Effector memory CD4-positive, alpha-beta T cell (primary cell): ENCODE data around the gene DOHH.

Source experiments
- DNase-seq, 3 donors: peaks; one replicate each; pipeline ENCODE4 v3.0.0-alpha.2; 2020
- H3K27ac ChIP-seq: 2 replicates; pipeline ENCODE4 v1.7.0; 2013; ENCODE audit warnings: mild to moderate bottlenecking, low read length, moderate library complexity; ENCODE audit not compliant: insufficient read depth, poor library complexity, severe bottlenecking
- H3K27me3 ChIP-seq: replicated peaks from 2 replicates; pipeline ENCODE4 v1.7.0; 2013; ENCODE audit warnings: mild to moderate bottlenecking, low read length; ENCODE audit not compliant: insufficient read depth, control insufficient read depth, poor library complexity, severe bottlenecking
- H3K36me3 ChIP-seq: 2 replicates; pipeline ENCODE4 v1.7.0; 2013; ENCODE audit warnings: mild to moderate bottlenecking, low read length, moderate library complexity; ENCODE audit not compliant: control insufficient read depth, insufficient read depth
- H3K4me1 ChIP-seq: 2 replicates; pipeline ENCODE4 v1.7.0; 2013; ENCODE audit warnings: low read length, mild to moderate bottlenecking; ENCODE audit not compliant: control insufficient read depth, insufficient read depth, poor library complexity, severe bottlenecking
- H3K4me3 ChIP-seq: 2 replicates; pipeline ENCODE4 v1.7.0; 2013; ENCODE audit warnings: low read length, low read depth, mild to moderate bottlenecking; ENCODE audit not compliant: insufficient read depth, poor library complexity, severe bottlenecking
- H3K9me3 ChIP-seq: 2 replicates; pipeline ENCODE4 v1.7.0; 2013; ENCODE audit warnings: mild to moderate bottlenecking, low read length, moderate library complexity; ENCODE audit not compliant: control insufficient read depth

The DOHH gene

DNA sequence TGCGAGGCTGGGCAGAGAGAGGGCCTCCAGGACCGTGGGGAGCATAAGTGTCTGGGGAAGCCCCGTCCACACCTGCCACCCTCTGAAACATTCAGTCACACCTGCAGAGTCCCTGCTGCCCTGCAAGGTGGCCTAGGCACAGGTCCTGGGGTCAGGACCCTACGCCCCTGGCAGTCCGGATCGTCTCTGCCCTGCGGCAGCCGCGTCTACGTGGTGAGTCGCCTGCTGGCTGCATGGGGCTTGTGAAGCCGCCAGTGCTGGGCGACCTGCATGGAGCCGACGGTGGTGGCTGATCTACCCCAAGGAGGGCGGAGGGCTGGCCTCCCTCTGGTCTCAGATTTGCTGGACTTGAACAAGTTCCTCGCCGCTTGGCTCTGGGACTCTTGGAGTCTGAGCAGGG, 18.7 kb upstream of the DOHH start:
- H3K36me3 ChIP-seq = peaks cover 23% of the 10 kb centered on the region
- no peaks in the 10 kb centered on the region for H3K27me3 ChIP-seq
- H3K4me3 ChIP-seq = no peak overlapping the region
- H3K27ac ChIP-seq = no peak overlapping the region
- H3K4me1 ChIP-seq = peaks cover 10% of the 10 kb centered on the region
- DNase-seq = no peak
- H3K9me3 ChIP-seq = no peaks in the 10 kb centered on the region

DNA sequence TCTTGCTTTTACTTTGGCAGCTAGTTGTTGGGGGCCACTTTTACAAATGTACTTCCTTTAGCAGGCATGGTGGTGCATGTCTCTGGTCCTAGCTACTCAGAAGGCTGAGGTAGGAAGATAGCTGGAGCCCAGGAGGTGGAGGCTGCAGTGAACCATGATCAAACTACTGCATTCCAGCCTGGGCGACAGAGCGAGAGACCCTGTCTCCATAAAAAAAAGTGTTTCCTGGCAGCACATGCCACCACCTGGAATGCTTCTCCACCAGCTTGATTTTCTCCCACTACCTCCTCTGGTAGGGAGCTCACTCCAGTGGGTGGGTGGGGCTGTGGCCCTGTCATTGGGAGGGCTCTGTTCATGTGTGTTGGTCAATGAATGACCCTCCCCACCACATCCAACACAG, 18.2 kb upstream of the DOHH start:
- Histone ChIP-seq H3K4me1 (peaks cover 10% of the 10 kb centered on the region), H3K36me3 (peaks cover 22% of the 10 kb centered on the region), H3K4me3 (no peak overlapping the region), H3K27me3 (no peaks in the 10 kb centered on the region), H3K27ac (no peak overlapping the region), H3K9me3 (no peaks in the 10 kb centered on the region)
- DNase-seq = no peak

DNA sequence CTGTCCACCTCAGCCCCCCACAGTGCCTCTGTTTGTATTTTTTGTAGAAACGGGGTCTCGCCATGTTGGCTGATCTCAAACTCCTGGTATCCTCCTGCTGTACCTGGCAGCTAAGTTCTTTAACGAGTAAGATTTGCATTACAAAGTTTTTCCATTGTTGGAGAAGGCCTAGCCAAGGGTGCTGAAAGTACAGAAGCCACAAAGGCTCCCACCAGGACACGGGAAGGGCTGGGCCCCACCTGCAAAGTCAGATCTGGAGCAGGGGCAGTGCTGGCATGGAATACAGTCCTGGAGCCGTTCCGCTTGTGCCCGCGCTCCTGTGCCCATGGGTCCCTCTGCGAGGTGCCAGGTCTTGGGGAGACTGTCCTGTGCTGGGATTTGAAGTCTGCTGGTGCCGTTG, 17.8 kb upstream of the DOHH start:
- Histone ChIP-seq H3K36me3 (peaks cover 18% of the 10 kb centered on the region), H3K9me3 (no peaks in the 10 kb centered on the region), H3K4me3 (no peak overlapping the region), H3K27me3 (no peaks in the 10 kb centered on the region), H3K4me1 (peaks cover 10% of the 10 kb centered on the region), H3K27ac (no peak overlapping the region)
- no peak for DNase-seq

DNA sequence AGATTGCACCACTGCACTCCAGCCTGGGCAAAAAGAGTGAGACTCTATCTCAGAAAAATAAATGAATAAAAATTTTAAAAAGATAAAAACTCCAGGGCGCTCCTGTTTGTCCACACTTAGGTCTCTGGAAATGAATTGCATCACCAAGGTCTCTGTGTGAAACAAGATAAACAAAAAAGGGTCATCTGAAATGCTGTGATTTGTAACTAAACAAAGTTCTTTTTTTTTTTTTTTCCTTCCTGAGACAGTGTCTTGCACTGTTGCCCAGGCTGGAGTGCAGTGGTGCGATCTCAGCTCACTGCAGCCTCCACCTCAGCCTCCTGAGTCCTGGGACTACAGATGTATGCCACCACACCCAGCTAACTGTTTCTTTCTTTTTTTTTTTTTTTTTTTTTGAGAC, 17.2 kb upstream of the DOHH start:
- no peaks in the 10 kb centered on the region for H3K9me3 ChIP-seq
- no peak overlapping the region for H3K4me3 ChIP-seq
- H3K27me3 ChIP-seq = no peaks in the 10 kb centered on the region
- H3K36me3 ChIP-seq = peaks cover 11% of the 10 kb centered on the region
- peaks cover 10% of the 10 kb centered on the region for H3K4me1 ChIP-seq
- no peak overlapping the region for H3K27ac ChIP-seq
- no peak for DNase-seq

DNA sequence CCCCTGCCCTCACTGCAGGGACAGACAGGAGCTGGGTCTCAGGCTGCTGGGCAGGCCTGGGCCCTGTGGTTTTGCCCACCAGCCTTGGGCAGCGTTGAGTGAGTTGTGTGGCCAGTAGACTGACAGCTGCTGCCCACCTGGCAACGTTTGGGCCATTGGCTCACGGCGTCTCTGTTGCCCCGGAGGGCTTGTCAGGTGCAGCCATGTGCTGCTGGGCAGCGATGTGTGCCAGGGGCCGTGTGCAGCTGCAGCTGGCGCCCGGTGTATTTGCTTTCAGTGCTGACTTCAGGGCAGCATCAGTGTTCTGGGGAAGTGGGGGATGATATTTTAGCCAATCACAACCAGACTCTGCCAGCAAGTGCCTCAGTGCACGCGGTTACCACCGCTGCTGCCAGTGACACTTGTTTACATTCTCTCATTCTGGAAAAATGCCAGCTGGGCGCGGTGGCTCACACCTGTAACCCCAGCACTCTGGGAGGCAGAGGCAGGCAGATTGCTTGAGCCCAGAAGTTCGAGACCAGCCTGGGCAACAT, 16.3 kb upstream of the DOHH start:
- peak in 1 of 3 donors; percentile 38 for DNase-seq
- H3K36me3 ChIP-seq = peaks cover 8% of the 10 kb centered on the region
- H3K9me3 ChIP-seq = no peaks in the 10 kb centered on the region
- H3K27me3 ChIP-seq = no peaks in the 10 kb centered on the region
- peaks cover 10% of the 10 kb centered on the region for H3K4me1 ChIP-seq
- no peak overlapping the region for H3K4me3 ChIP-seq
- no peak overlapping the region for H3K27ac ChIP-seq

DNA sequence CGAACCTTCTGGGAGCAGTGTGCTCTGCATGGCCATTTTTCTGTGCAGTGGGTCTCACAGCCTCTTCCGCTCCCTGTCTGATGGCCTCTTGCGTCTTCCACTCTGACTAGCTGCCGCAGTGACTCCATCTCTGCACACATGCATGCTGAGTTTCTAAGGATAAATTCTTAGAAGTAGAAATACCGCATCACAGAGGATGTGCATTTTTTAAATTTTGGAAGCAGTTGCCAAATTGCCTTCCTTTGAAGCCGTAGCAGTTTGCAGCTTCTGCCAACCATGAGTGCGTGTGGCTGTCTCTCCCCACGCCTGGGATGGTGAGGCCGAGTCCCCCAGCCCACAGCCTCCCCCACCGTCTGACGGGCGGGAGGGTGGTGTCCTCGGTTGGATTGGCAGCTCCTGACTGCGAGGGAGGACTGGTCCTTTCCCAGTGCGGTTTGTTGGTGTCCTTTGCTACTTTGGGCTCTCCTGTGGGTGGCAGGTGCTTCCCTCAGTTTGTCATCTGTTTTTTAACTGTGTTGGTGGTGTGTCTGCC, 15.5 kb upstream of the DOHH start:
- Histone ChIP-seq H3K4me1 (peaks cover 10% of the 10 kb centered on the region), H3K36me3 (peaks cover 12% of the 10 kb centered on the region), H3K9me3 (no peaks in the 10 kb centered on the region), H3K27me3 (no peaks in the 10 kb centered on the region), H3K4me3 (no peak overlapping the region), H3K27ac (no peak overlapping the region)
- DNase-seq = no peak

DNA sequence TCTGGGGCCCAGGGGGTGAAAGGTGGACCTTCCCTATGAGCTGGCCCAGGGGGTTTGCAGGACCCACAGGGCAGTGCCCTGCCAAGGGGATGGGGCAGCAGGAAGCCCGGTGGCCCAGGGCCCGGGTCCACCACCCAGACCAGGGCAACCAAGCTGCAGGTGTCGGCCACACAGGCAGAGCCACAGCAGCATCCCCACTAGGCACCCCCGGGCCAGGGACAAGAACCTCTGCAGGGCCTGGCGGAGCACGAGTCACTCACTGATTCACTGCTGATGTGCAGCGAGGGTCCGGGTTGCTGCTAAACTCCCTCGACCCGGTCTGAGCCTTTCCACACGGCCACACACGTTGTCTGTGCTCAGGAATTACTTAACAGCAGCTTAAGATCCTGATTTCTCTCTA, 14.5 kb upstream of the DOHH start:
- Histone ChIP-seq H3K4me3 (no peak overlapping the region), H3K9me3 (no peaks in the 10 kb centered on the region), H3K27me3 (no peaks in the 10 kb centered on the region), H3K27ac (no peak overlapping the region), H3K4me1 (peaks cover 10% of the 10 kb centered on the region), H3K36me3 (peaks cover 16% of the 10 kb centered on the region)
- DNase-seq = no peak

DNA sequence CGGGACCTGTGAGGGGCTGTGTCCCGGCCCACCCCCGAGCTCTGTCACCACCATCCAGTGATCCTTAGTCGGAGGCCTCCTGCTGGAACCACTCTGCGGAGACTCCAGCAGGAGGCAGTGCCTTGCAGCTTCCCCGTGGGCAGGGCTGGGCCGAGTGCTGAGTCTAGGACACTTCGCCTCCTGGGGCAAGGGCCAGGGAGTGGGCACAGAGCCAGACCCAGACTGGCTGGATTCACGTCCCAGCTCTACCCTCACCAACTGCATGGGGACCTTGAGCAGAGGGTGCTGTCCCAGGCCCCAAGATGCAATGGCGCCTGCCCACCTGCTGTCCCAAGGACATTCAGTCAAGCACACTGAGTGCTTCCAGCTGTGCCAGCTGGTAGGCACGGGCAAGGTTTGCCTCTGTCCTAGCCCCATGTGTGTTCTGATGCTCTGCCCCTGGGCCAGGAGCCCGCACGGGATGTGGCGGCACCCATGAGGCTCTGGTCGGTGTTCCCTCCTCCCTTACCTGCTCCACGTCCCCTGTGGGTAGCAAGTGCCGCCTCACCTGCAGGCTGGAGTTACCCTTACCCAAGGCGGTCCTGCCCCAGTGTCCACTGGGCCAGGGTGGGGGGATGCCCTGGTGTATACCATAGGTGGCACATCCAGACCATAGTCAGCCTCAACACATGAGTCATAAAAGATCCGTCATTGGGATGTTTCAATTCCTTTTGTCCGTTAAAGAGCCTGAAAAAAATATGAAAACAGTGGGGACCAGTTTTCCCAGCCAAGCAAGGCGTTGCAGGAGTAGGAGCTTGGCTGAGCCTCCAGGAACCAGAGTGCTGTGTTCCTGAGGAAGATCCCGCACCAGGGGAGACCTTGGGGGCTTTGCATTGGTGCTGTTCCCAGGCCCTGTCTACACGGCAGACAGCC, 13.0 kb upstream of the DOHH start:
- no peak for DNase-seq
- no peak overlapping the region for H3K27ac ChIP-seq
- no peaks in the 10 kb centered on the region for H3K27me3 ChIP-seq
- H3K9me3 ChIP-seq = no peaks in the 10 kb centered on the region
- peaks cover 16% of the 10 kb centered on the region for H3K36me3 ChIP-seq
- H3K4me1 ChIP-seq = peaks cover 10% of the 10 kb centered on the region
- H3K4me3 ChIP-seq = no peak overlapping the region

DNA sequence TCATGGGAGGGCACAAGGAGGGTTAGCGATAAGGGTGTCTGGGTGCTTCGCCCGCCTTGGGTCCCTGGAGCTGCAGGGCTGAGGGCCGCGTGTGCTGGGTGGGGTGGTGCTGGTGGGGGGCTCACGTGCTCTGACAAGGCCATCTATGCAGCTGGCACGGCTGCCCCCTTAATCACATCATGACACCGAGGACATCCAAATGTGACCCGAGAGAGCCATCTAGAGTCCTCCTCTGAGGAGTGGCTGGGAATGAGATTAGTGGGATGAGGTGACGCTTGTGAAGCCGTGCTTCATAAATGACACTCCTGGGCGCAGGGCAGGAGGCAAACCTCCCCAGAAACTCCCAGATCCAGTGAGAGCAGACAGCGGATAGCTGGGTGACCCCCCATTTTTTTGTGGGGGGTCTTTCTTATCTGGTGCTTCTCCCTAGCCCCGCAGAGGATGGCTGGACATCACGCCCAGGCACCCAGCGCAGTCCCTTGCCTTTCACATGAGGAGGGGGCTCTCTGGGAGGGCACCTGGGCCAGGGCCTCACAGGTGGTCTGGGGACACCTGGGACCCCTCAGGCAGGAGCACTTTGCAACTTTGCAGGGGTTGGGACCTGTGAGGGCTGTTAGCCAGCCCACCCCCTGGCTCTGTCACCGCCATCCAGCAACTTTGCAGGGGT, 12.2 kb upstream of the DOHH start:
- Histone ChIP-seq H3K9me3 (no peaks in the 10 kb centered on the region), H3K4me1 (peaks cover 12% of the 10 kb centered on the region), H3K4me3 (no peak overlapping the region), H3K27me3 (no peaks in the 10 kb centered on the region), H3K27ac (no peak overlapping the region), H3K36me3 (peaks cover 12% of the 10 kb centered on the region)
- no peak for DNase-seq
